Bronchial epithelial cell (primary cell): ENCODE data around the gene C12orf75. TPM values are rescaled to one million over a fixed set of nuclear protein-coding genes. Genes with fewer than 3 reads are reported as not detected.
A peak's percentile ranks its signal among the peaks of the same experiment; 100 is the strongest.

Experiments used
- DNase-seq: peaks from one replicate; pipeline ENCODE4 v3.0.0-alpha.2; 2010; ENCODE audit warnings: low read depth
- FAIRE-seq: peaks from 2 replicates; lab custom pipeline; 2011; peaks lifted over from hg19 to GRCh38; lab: Jason Lieb, UNC
- H3K27me3 ChIP-seq: 2 replicates; pipeline ENCODE4 v1.5.1; 2011; ENCODE audit warnings: low read length; ENCODE audit not compliant: control insufficient read depth, insufficient read depth
- H3K36me3 ChIP-seq: 2 replicates; pipeline ENCODE4 v1.5.1; 2011; ENCODE audit warnings: low read length; ENCODE audit not compliant: control insufficient read depth, insufficient read depth
- H3K4me3 ChIP-seq: 2 replicates; pipeline ENCODE4 v1.5.1; 2011; ENCODE audit warnings: mild to moderate bottlenecking, low read depth, low read length, control low read depth
- total RNA-seq: library from RNA; depleted of rRNA; stranded (reverse); fragments of >200 nt; gene quantifications from 2 replicates; pipeline ENCODE4 v1.2.1, GENCODE V29; 2014
- TF ChIP-seq, protein P1 (sequence below): IDR thresholded peaks from 2 replicates; pipeline ENCODE4 v1.5.1; 2011; ENCODE audit warnings: mild to moderate bottlenecking, moderate library complexity, low read length, control low read depth, inconsistent platforms; ENCODE audit not compliant: insufficient read depth, severe bottlenecking

The C12orf75 gene
- total RNA-seq, 1 donor from 2014 or later: 11.8 TPM

DNA sequence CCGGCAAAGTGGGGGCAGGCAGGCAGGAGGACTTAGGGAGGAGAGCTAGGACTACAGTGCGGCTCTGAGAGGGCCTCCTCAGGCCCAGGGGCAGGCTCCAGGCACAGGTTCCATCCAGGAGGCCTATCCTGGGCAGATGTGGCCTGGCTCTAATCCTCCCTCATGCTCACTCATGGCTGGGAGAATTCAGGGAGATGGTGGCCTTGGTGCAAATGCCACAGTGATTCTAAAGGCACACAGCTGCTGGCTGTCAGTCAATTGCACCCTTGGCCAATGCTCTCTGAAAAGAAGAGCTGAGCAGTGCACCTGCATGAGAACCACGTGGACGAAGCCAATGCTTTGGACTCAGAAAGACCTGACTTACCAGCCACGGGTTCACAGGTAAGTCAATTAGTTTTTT lies 89.6 kb downstream of the C12orf75 start:
- H3K4me3 ChIP-seq: no peak overlapping the region

GRCh38 chr12:105420659-105421240 lies 90.3 kb downstream of the C12orf75 start:
- DNase-seq (peak; percentile 71), FAIRE-seq (no peak)
- Histone ChIP-seq H3K36me3 (no peaks in the 10 kb centered on the region), H3K27me3 (no peaks in the 10 kb centered on the region), H3K4me3 (no peak overlapping the region)
- TF ChIP-seq, protein P1, sequence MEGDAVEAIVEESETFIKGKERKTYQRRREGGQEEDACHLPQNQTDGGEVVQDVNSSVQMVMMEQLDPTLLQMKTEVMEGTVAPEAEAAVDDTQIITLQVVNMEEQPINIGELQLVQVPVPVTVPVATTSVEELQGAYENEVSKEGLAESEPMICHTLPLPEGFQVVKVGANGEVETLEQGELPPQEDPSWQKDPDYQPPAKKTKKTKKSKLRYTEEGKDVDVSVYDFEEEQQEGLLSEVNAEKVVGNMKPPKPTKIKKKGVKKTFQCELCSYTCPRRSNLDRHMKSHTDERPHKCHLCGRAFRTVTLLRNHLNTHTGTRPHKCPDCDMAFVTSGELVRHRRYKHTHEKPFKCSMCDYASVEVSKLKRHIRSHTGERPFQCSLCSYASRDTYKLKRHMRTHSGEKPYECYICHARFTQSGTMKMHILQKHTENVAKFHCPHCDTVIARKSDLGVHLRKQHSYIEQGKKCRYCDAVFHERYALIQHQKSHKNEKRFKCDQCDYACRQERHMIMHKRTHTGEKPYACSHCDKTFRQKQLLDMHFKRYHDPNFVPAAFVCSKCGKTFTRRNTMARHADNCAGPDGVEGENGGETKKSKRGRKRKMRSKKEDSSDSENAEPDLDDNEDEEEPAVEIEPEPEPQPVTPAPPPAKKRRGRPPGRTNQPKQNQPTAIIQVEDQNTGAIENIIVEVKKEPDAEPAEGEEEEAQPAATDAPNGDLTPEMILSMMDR: peak; percentile 77

More for the DNA sequence above, 89.6 kb downstream of the C12orf75 start:
- no peak for FAIRE-seq
- no peaks in the 10 kb centered on the region for H3K36me3 ChIP-seq
- TF ChIP-seq, protein P1: no peak
- no peaks in the 10 kb centered on the region for H3K27me3 ChIP-seq
- no peak for DNase-seq

Other genes starting within 250 kb of the C12orf75 start
- 34.2 and 35.7 TPM in 2 replicates for gene ALDH1L2, start 246.2 kb upstream of the C12orf75 start, total RNA-seq
- 52.5 and 60.8 TPM in 2 replicates for gene WASHC4, start 223.0 kb upstream of the C12orf75 start, total RNA-seq
- gene APPL2, start 94.5 kb upstream of the C12orf75 start, total RNA-seq: 21.4 and 23.2 TPM in 2 replicates